Body of pancreas (tissue), 4 donors: Measurements from ENCODE around the gene ZNF470. TPM values are rescaled to one million over a fixed set of nuclear protein-coding genes. Genes with fewer than 3 reads are reported as not detected.

ENCODE experiments used
- ATAC-seq: fragments of 150-250 bp; one replicate; pipeline ENCODE4 v1.9.1; 2016
- DNase-seq, 4 donors: peaks; one replicate each; pipeline ENCODE4 v3.0.0-alpha.2; 2019
- H3K27ac ChIP-seq, 4 donors: fragments of 200-600 bp; sonication (generic); 1 replicate in 3 of 4; 2 replicates in 1 of 4; pipeline versions ENCODE4 v1.5.1 to v1.6.1; 2016 to 2019; ENCODE audit warnings: mild to moderate bottlenecking in 1 of 4, mixed read lengths in 1 of 4, moderate library complexity in 1 of 4
- H3K27me3 ChIP-seq, 2 donors: fragments of 200-600 bp; sonication (generic); one replicate each; pipeline ENCODE4 v1.6.0; 2016; ENCODE audit warnings: mild to moderate bottlenecking in 1 of 2
- H3K36me3 ChIP-seq, 2 donors: fragments of 200-600 bp; sonication (generic); replicated peaks in 1 of 2; 2 replicates each; pipeline ENCODE4 v1.5.1; 2016; ENCODE audit warnings: low read depth in 2 of 2; ENCODE audit not compliant: insufficient read depth in 1 of 2
- H3K4me1 ChIP-seq: fragments of 200-600 bp; sonication (generic); one replicate; pipeline ENCODE4 v1.6.0; 2016
- H3K4me3 ChIP-seq, 2 donors: fragments of 200-600 bp; sonication (generic); 1 replicate in 1 of 2; 2 replicates in 1 of 2; pipeline ENCODE4 v1.5.1; 2016 to 2019
- H3K9me3 ChIP-seq, 3 donors: fragments of 200-600 bp; sonication (generic); 1 replicate in 2 of 3; 2 replicates in 1 of 3; pipeline ENCODE4 v1.5.1; 2016
- POLR2A ChIP-seq, 3 donors: fragments of 450-650 bp; IDR thresholded peaks; one replicate each; pipeline ENCODE4 v1.6.1; 2016; ENCODE audit warnings: antibody characterized with exemption in 3 of 3, mild to moderate bottlenecking in 2 of 3
- WGBS, 2 donors: methylation state at CpG; one replicate each; pipeline ENCODE4 v1.1.5; 2017; 5-methylcytosine and 5-hydroxymethylcytosine counted together
- intact Hi-C: fragments of 100-400 bp; cut with DNase I; formaldehyde crosslinking; loops from one replicate; pipeline ENCODE4 v1.15.1; 2023
- total RNA-seq, 2 donors: library from RNA; depleted of rRNA; stranded (reverse); fragments of >200 nt; gene quantifications; one replicate each; pipeline ENCODE4 v1.1.0, GENCODE V29; 2016
- TF ChIP-seq, protein P1 (sequence below), 7 experiments: fragments of 450-650 bp in 4 of 7; fragments of 200-600 bp in 3 of 7; sonication (generic) in 3 of 7; IDR thresholded peaks; one replicate each; pipeline ENCODE4 v1.5.1; 2016 to 2019; ENCODE audit warnings: antibody characterized with exemption in 7 of 7

The ZNF470 gene
- total RNA-seq, 2 donors from 2014 or later, result 1.3 to 3.1 TPM

DNA sequence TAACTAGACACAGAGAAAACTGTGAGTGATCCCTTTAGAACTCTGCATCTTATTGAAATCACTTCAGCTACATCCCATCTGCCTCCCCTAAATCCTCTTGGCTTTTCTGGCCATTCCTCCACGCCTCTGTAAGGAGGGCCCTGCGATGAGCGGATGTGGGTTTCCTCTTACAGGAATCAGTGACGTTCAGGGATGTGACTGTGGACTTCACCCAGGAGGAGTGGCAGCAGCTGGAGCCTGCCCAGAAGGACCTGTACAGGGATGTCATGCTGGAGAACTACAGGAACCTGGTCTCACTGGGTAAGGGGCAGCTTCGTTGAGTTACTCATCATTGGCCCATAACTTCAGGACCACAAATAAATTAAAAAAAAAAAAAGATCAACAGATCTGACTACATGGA lies 46.4 kb downstream of the ZNF470 start:
- peaks cover 0 to 11% (median 0%) of the 10 kb centered on the region in 3 donors for H3K9me3 ChIP-seq
- no peaks in the 10 kb centered on the region for H3K27me3 ChIP-seq
- WGBS, 2 donors, result 87 to 93% methylated on average over 5 of the region's 5 CpGs
- no peak overlapping the region for H3K27ac ChIP-seq
- DNase-seq (no peak), ATAC-seq (no peak)
- intact Hi-C loops, result no loop called here
- H3K4me3 ChIP-seq, result no peak overlapping the region
- TF ChIP-seq POLR2A (IDR thresholded peaks at IDR 0.05), result no peak
- TF ChIP-seq, protein P1, sequence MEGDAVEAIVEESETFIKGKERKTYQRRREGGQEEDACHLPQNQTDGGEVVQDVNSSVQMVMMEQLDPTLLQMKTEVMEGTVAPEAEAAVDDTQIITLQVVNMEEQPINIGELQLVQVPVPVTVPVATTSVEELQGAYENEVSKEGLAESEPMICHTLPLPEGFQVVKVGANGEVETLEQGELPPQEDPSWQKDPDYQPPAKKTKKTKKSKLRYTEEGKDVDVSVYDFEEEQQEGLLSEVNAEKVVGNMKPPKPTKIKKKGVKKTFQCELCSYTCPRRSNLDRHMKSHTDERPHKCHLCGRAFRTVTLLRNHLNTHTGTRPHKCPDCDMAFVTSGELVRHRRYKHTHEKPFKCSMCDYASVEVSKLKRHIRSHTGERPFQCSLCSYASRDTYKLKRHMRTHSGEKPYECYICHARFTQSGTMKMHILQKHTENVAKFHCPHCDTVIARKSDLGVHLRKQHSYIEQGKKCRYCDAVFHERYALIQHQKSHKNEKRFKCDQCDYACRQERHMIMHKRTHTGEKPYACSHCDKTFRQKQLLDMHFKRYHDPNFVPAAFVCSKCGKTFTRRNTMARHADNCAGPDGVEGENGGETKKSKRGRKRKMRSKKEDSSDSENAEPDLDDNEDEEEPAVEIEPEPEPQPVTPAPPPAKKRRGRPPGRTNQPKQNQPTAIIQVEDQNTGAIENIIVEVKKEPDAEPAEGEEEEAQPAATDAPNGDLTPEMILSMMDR (IDR thresholded peaks at IDR 0.05), result no peak
- no peaks in the 10 kb centered on the region for H3K4me1 ChIP-seq
- no peaks in the 10 kb centered on the region for H3K36me3 ChIP-seq

DNA sequence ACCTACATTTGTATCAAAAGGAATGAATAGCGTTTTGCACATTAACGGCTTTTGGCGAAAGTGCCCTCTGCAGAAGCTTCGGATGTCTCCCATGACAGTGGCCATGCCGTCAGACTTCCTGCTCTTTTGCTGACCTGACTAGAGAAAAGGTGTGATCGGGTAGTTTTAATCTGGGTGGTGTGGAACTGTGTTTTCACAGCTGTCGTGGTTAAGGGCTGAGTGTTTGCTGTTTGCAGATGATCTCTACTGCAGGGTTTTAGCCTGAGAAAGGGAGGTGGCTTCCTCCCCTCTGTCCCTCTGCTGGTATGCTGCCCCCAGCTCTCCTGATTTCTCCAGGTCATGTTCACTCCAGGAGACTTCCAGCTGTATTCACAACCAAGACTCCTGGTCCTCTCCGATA lies 50.3 kb downstream of the ZNF470 start:
- intact Hi-C loops, result no loop called here
- no peaks in the 10 kb centered on the region for H3K27me3 ChIP-seq
- TF ChIP-seq, protein P1 (IDR thresholded peaks at IDR 0.05), result no peak
- TF ChIP-seq POLR2A (IDR thresholded peaks at IDR 0.05), result no peak
- H3K9me3 ChIP-seq, result peaks cover 0 to 27% (median 0%) of the 10 kb centered on the region in 3 donors
- ATAC-seq (no peak), DNase-seq (no peak)
- WGBS, 2 donors, result 91 to 92% methylated on average over 8 of the region's 8 CpGs
- no peak overlapping the region for H3K4me3 ChIP-seq
- H3K27ac ChIP-seq, result no peak overlapping the region
- no peaks in the 10 kb centered on the region for H3K4me1 ChIP-seq
- peaks cover 7 to 9% of the 10 kb centered on the region in 2 donors for H3K36me3 ChIP-seq

DNA sequence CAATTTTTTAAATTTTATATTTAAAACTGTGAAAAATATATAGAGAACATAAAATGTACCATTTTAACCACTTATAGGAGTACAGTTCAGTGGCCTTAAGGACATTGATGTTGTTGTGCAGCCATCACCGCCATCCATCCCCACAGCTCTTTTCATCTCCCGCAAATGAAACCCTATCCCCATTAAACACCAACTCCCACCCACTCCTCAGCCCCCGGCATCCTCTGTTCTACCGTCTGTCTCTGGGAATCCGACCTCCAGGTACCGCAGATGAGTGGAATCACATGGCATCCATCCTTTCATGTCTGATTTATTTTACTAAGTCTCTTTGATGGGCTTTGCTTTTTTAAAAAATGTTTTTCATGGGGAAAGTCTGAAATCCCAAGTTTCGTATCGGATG lies 51.9 kb downstream of the ZNF470 start:
- WGBS, 2 donors, result 79 to 81% methylated on average over 8 of the region's 8 CpGs
- no peak overlapping the region for H3K27ac ChIP-seq
- H3K36me3 ChIP-seq, result peaks cover 7 to 9% of the 10 kb centered on the region in 2 donors
- TF ChIP-seq, protein P1 (IDR thresholded peaks at IDR 0.05), result no peak
- no peak for TF ChIP-seq POLR2A (IDR thresholded peaks at IDR 0.05)
- intact Hi-C loops, result no loop called here
- H3K4me1 ChIP-seq, result no peaks in the 10 kb centered on the region
- H3K9me3 ChIP-seq, result peaks cover 0 to 31% (median 0%) of the 10 kb centered on the region in 3 donors
- no peaks in the 10 kb centered on the region for H3K27me3 ChIP-seq
- no peak overlapping the region for H3K4me3 ChIP-seq
- no peak for DNase-seq
- no peak for ATAC-seq

- peaks cover 0 to 29% (median 0%) of the 10 kb centered on the region in 3 donors for H3K9me3 ChIP-seq
Measured at GRCh38 chr19:56622374-56622773, 55.1 kb downstream of the ZNF470 start.

DNA sequence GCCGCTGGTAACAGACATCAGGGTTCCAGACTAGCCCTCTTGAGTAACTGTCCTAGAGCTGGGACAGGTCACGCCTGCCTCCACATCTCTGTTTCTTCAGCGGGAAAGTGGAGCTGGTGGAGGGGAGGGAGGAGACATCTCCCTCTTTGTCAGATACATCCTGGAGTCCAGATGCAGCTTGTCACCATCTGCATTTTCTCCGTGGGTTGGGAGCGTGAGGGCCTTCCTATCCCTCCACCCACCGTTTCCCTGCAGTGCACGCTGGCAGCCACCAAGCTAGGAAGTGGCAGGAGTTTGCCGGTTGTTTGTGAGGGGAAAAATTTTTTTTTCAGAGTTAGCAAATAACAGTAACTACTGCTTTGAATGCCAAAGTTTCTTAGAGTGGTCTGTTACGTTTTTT lies 55.7 kb downstream of the ZNF470 start:
- ATAC-seq (no peak), DNase-seq (no peak)
- no peak overlapping the region for H3K27ac ChIP-seq
- peaks cover 0 to 33% (median 0%) of the 10 kb centered on the region in 3 donors for H3K9me3 ChIP-seq
- no peaks in the 10 kb centered on the region for H3K27me3 ChIP-seq
- TF ChIP-seq, protein P1 (IDR thresholded peaks at IDR 0.05), result no peak
- no peak for TF ChIP-seq POLR2A (IDR thresholded peaks at IDR 0.05)
- H3K36me3 ChIP-seq, result peaks cover 7 to 9% of the 10 kb centered on the region in 2 donors
- H3K4me3 ChIP-seq, result no peak overlapping the region
- intact Hi-C loops, result no loop called here
- WGBS, 2 donors, result 80 to 93% methylated on average over 6 to 9 of the region's 9 CpGs
- no peaks in the 10 kb centered on the region for H3K4me1 ChIP-seq

More at GRCh38 chr19:56622374-56622773, 55.1 kb downstream of the ZNF470 start:
- Histone ChIP-seq H3K27me3 (no peaks in the 10 kb centered on the region), H3K27ac (no peak overlapping the region), H3K4me3 (no peak overlapping the region), H3K36me3 (peaks cover 7 to 9% of the 10 kb centered on the region in 2 donors), H3K4me1 (no peaks in the 10 kb centered on the region)
- no peak for DNase-seq
- WGBS, 2 donors, result 93 to 97% methylated on average over 25 to 37 of the region's 37 CpGs
- intact Hi-C loops, result no loop called here
- ATAC-seq, result no peak
- TF ChIP-seq POLR2A (IDR thresholded peaks at IDR 0.05), result no peak
- TF ChIP-seq, protein P1 (IDR thresholded peaks at IDR 0.05), result no peak
